Fibroblast of the aortic adventitia (primary cell): ENCODE measurements around the gene VIT. TPM values are rescaled to one million over a fixed set of nuclear protein-coding genes. Genes with fewer than 3 reads are reported as not detected.

ENCODE experiments used
- DNase-seq: peaks from one replicate; pipeline ENCODE4 v3.0.0-alpha.2; 2010; ENCODE audit warnings: low read depth
- H3K4me3 ChIP-seq: 2 replicates; pipeline ENCODE4 v1.5.1; 2011; ENCODE audit warnings: low read depth, mild to moderate bottlenecking, control low read depth, low read length, moderate library complexity
- total RNA-seq: library from RNA; depleted of rRNA; stranded (reverse); fragments of >200 nt; gene quantifications from 2 replicates; pipeline ENCODE4 v1.2.3, GENCODE V29; 2012; ENCODE audit warnings: low replicate concordance
- TF ChIP-seq, protein P1 (sequence below): IDR thresholded peaks from 2 replicates; pipeline ENCODE4 v1.5.1; 2011; ENCODE audit warnings: mild to moderate bottlenecking, low read length, control low read depth, inconsistent platforms; ENCODE audit not compliant: insufficient read depth

Gene VIT
- total RNA-seq, 1 donor = 12.9 TPM

DNA sequence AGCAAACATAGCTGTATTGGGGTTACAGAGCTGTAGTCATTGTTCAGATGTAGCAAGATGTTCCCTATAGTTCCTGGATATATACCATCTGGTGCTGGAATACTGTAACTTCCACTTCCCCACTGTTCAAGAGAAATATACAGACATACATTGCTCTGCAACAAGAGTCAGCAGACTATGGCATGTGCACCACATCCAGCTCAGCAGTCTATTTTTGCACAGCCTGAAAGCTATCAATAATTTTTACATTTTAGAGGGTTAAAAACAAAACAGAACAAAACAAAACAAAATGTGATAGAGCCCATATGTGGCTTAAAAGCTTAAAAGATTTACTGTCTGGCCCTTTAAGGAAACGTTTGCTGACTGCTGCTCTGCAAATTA lies 31.8 kb upstream of the VIT start:
- no peak for DNase-seq
- TF ChIP-seq, protein P1, sequence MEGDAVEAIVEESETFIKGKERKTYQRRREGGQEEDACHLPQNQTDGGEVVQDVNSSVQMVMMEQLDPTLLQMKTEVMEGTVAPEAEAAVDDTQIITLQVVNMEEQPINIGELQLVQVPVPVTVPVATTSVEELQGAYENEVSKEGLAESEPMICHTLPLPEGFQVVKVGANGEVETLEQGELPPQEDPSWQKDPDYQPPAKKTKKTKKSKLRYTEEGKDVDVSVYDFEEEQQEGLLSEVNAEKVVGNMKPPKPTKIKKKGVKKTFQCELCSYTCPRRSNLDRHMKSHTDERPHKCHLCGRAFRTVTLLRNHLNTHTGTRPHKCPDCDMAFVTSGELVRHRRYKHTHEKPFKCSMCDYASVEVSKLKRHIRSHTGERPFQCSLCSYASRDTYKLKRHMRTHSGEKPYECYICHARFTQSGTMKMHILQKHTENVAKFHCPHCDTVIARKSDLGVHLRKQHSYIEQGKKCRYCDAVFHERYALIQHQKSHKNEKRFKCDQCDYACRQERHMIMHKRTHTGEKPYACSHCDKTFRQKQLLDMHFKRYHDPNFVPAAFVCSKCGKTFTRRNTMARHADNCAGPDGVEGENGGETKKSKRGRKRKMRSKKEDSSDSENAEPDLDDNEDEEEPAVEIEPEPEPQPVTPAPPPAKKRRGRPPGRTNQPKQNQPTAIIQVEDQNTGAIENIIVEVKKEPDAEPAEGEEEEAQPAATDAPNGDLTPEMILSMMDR = no peak
- H3K4me3 ChIP-seq = no peak overlapping the region

DNA sequence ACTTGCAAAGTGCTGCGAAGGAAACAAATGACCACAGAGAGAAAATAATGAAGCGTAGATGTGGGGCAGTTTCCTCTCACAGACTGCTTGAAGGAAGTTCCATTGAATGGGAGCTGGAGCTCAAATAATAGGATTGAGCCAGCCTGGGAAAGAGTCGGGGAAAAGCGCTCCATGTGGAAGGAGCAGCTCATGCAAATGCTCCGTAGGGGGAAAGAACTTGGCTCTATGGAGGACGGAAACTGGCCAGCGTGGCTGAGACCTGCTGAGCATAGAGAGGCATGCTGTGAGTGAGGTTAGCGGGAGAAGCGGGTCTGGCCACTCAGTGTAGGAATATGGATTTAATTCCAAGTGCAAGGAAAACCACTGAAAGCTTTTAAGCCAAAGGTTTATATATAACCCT lies 28.6 kb upstream of the VIT start:
- DNase-seq = no peak
- H3K4me3 ChIP-seq = no peak overlapping the region
- TF ChIP-seq, protein P1 = no peak

DNA sequence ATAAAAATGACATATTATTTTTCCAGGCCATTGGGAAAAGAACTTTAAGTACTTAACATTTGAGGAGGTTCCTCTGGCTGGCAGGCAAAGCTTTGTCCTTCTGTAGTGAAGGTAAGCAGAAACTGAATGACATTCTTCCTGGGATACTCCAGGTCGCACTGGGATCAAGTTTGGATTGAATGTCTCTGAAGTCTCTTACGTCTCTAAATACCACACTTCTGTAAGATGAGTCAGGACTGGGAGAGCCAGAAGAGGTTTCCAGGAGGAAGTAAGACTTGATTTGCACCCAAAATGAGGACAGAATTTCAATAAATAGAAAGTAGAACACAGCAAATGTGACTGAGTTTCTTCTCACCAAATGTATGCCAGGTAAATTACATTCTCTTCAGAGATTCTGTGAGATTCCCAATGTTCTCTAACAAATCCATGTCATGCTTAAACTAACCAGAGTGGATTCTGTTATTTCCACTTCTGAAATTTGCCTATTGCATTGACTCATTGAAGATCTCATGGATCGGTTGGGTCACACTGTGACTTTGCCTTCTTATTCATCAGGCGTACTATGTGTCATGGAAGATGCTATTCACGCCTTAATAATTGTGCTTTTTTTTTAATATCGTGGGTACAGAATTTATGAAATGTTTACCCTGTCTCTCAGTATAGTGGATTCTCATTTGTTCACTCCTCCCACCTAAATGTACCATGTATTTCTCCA lies 25.5 kb upstream of the VIT start:
- DNase-seq = peak; percentile 55
- no peak overlapping the region for H3K4me3 ChIP-seq
- TF ChIP-seq, protein P1 = no peak

DNA sequence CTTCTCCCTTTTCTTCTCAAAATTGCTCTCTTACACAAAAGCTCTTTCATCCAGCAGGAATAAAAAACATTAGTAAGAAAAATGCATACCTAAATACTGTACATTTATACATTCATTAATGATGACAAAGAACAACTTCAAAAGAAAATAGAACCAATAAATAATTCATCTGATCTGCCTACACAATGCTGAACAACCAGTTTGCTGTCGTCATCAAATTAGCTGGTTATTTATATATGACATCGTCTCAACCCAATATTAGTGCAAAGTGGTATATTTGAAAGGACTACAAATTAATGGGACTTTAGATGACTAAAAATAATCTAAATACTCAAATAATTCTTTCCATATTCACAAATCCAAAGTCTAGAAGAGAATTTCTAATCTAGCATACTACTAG lies 24.8 kb upstream of the VIT start:
- TF ChIP-seq, protein P1 = no peak
- H3K4me3 ChIP-seq = no peak overlapping the region
- DNase-seq = no peak

DNA sequence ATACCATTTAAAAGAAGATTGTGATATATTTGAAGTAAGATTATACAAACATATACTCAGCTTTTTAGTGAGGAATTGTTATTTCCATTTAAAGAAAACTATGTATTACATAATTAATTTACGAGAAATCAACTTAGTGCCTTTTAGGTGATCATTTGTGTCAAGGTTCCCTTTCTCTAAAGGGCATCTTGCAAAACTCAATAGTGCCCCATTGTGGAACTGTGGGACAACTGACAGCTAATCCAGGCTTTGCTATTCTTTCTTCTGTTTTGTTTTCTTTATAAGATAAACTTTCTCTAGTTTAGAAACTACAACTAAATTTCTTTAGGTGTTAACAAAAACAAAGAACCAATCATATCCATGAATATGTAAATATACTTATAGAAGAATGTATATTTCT lies 24.3 kb upstream of the VIT start:
- TF ChIP-seq, protein P1 = peak; percentile 65
- DNase-seq = peak; percentile 66
- no peak overlapping the region for H3K4me3 ChIP-seq

DNA sequence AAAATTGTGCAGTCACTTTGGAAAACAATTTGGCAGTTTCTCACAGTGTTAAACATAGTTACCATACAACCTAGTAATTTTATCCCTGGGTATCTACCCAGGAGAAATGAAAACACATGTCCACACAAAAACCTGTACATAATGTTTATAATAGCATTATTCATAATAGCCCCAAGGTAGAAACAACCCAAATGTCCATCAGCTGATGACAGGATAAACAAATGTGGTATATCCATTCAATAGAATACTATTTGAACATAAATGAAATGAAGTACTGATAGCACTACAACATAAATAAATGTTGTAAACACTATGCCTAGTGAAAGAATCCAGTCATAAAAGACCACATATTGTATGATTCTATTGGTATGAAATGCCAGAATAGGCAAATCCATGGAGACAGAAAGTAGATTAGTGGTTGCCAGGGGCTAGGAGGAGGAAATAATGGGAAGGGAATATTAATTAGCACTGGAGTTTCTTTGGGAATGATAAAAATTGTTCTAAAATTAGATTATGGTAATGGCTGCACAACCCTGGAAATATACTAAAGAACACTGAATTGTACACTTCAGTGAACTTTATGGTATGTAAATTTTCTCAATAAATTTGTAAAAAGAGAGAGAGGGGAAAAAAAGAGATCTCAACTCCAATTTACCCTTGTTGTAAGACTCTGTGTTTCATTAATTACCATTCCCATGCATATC lies 20.8 kb upstream of the VIT start:
- TF ChIP-seq, protein P1 = no peak
- H3K4me3 ChIP-seq = no peak overlapping the region
- DNase-seq = no peak
